Right lobe of liver (tissue), 4 donors: Measurements from ENCODE around the gene PRKAR2B.
"Not testable (repeated sequence)": the region's sequence is repeated elsewhere in the genome, so short reads cannot be mapped to it uniquely, and the experiment has no call there.

Experiments
- POLR2A ChIP-seq: fragments of 450-650 bp; IDR thresholded peaks from one replicate; pipeline ENCODE4 v1.6.1; 2017; ENCODE audit warnings: antibody characterized with exemption, mild to moderate bottlenecking
- TF ChIP-seq, protein P1 (sequence below), 4 donors: fragments of 200-600 bp in 3 of 4; fragments of 450-650 bp in 1 of 4; IDR thresholded peaks; one replicate each; pipeline versions ENCODE4 v1.5.1 to v1.8.0; 2016 to 2022; ENCODE audit warnings: antibody characterized with exemption in 4 of 4, mild to moderate bottlenecking in 2 of 4
- donor health status: DM: no; HTN: no; CAD: no.
- donor health status: DM: no; HTN: no; CAD: no.
- donor health status: DM: no; HTN: yes; CAD: no.

DNA sequence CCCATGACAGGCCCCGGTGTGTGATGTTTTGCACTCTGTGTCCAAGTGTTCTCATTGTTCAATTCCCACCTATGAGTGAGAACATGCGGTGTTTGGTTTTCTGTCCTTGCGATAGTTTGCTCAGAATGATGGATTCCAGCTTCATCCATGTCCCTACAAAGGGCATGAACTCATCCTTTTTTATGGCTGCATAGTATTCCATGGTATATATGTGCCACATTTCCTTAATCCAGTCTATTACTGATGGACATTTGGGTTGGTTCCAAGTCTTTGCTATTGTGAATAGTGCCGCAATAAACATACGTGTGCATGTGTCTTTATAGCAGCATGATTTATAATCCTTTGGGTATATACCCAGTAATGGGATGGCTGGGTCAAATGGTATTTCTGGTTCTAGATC is 49.2 kb downstream of the PRKAR2B start:
- TF ChIP-seq, protein P1, sequence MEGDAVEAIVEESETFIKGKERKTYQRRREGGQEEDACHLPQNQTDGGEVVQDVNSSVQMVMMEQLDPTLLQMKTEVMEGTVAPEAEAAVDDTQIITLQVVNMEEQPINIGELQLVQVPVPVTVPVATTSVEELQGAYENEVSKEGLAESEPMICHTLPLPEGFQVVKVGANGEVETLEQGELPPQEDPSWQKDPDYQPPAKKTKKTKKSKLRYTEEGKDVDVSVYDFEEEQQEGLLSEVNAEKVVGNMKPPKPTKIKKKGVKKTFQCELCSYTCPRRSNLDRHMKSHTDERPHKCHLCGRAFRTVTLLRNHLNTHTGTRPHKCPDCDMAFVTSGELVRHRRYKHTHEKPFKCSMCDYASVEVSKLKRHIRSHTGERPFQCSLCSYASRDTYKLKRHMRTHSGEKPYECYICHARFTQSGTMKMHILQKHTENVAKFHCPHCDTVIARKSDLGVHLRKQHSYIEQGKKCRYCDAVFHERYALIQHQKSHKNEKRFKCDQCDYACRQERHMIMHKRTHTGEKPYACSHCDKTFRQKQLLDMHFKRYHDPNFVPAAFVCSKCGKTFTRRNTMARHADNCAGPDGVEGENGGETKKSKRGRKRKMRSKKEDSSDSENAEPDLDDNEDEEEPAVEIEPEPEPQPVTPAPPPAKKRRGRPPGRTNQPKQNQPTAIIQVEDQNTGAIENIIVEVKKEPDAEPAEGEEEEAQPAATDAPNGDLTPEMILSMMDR (IDR thresholded peaks at IDR 0.05) = not testable (repeated sequence)
- TF ChIP-seq POLR2A = not testable (repeated sequence)
